HUES64 (cell line): Measurements from ENCODE around the gene CENPU. TPM values are rescaled to one million over a fixed set of nuclear protein-coding genes. Genes with fewer than 3 reads are reported as not detected.
"Not testable (repeated sequence)": the region's sequence is repeated elsewhere in the genome, so short reads cannot be mapped to it uniquely, and the experiment has no call there.

Experiments used
- H3K27ac ChIP-seq: 2 replicates; pipeline ENCODE4 v1.7.0; 2013; ENCODE audit warnings: low read depth, low read length, inconsistent platforms
- H3K27me3 ChIP-seq: 2 replicates; pipeline ENCODE4 v1.6.1; 2013; ENCODE audit warnings: mild to moderate bottlenecking, low read length; ENCODE audit not compliant: insufficient read depth
- H3K36me3 ChIP-seq: 2 replicates; pipeline ENCODE4 v1.6.1; 2013; ENCODE audit warnings: mild to moderate bottlenecking, low read length; ENCODE audit not compliant: insufficient read depth
- H3K4me1 ChIP-seq: 2 replicates; pipeline ENCODE4 v1.6.1; 2013; ENCODE audit warnings: mild to moderate bottlenecking, low read length, moderate library complexity; ENCODE audit not compliant: insufficient read depth
- H3K4me3 ChIP-seq: 2 replicates; pipeline ENCODE4 v1.5.1; 2013; ENCODE audit warnings: mild to moderate bottlenecking, low read length, moderate library complexity
- H3K9ac ChIP-seq: 2 replicates; pipeline ENCODE4 v1.6.1; 2013; ENCODE audit warnings: mild to moderate bottlenecking, low read depth, low read length
- H3K9me3 ChIP-seq: 2 replicates; pipeline ENCODE4 v1.6.1; 2013; ENCODE audit warnings: low read depth, low read length; ENCODE audit not compliant: insufficient read depth
- WGBS: fragments of 150-250, 120-280 bp; methylation state at CpG from one replicate; pipeline ENCODE4 v1.1.7; 2013; ENCODE audit warnings: missing lambda C conversion rate; 5-methylcytosine and 5-hydroxymethylcytosine counted together
- polyA plus RNA-seq, 2 experiments: library from polyadenylated mRNA; stranded (reverse); fragments of 50-300 nt; gene quantifications; one replicate each; pipeline ENCODE4 v1.2.3, GENCODE V29; 2013

CENPU gene, protein sequence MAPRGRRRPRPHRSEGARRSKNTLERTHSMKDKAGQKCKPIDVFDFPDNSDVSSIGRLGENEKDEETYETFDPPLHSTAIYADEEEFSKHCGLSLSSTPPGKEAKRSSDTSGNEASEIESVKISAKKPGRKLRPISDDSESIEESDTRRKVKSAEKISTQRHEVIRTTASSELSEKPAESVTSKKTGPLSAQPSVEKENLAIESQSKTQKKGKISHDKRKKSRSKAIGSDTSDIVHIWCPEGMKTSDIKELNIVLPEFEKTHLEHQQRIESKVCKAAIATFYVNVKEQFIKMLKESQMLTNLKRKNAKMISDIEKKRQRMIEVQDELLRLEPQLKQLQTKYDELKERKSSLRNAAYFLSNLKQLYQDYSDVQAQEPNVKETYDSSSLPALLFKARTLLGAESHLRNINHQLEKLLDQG
- polyA plus RNA-seq (2013, experiment 1 of 2): 129 TPM
- polyA plus RNA-seq (2013, experiment 2 of 2): 140 TPM

DNA sequence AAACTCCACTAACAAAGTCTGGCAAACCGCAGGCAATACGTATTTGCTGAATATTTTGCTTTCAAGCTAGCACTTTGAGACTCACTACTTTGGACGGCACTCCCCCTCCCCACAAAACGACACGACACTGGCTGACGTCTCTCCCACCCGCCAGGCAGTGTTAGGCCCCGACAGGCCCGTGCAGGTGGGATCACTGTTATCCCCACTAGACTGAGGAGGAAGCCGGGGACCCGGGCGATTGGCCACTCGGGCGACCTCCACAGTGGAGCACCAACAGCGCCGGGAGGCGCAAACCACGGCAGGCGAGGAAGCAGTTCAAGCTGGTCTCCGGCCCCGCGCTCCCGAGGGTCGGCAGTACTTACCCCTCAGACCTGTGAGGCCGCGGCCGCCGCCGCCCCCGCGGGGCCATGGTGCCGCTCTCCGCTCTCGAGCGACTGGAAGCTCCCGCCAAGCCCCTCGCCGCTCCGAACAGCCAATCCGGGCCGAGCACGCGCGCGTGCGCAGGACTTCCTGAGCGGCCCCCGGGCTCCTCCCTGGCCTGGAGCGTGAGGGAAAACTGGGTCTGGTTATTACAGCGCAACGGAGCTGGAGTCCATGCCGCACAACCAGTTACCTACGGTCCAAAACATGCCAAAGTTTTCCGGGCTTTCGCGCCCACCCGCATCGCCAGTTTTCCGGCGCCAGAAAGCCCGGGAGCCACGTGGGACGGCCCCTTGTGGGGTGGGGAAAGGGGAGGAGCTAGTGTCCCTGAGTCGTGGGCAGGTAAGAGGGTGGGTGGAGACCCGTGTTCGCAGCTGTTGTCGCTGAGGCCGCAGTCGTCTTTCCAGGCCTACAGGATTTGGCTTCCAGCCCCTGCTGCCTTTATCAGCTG is at the start of gene CENPU:
CENPU (minus strand) TSS at position 443 of the 871 bp plus-strand sequence; CDS start at position 409, 34 bp downstream.
- Histone ChIP-seq H3K4me3 (peak within 1 kb of the TSS; percentile 96), H3K9me3 (no peaks in the 10 kb centered on the region), H3K27ac (peak within 1 kb of the TSS; percentile 92), H3K36me3 (peaks cover 27% of the 10 kb centered on the region), H3K9ac (peak within 1 kb of the TSS; percentile 98), H3K27me3 (no peaks in the 10 kb centered on the region), H3K4me1 (peaks cover 29% of the 10 kb centered on the region; the same call in 1 of the 2 replicates)
- under 1% methylated on average over 69 of the region's 69 CpGs for WGBS

DNA sequence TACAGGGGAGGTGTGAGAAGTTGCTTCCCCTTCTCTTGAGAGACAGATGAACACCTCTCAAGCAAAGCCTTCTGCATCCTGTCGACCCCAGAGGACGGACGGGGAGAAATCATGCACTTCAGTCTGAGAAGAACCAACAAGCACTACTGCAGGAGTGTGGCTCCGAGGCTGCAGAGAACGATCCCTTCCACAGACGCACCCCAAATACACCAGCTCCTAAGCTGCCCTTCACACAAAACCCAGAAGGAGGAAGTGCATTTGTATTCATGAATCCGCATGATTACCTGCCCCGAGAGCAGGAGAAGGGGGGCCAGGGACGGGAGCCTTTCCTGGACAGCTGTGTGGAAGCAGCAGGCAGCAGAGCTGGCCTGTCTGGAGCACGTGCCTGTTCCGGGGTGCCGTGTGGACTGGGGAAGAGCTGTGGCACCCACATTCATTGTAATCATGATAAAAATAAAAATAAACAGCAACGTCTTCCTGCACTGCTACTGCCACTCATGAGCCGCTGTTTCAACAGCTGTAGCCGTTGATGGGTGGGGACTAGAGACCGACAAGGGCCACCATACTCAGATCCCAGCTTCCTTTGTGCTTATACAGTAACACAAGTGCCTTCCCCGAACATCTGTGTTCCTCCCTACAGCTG is 49.0 kb upstream of the CENPU start:
- 0 out of 2 replicates have a peak, but pooled peaks cover 4% of the 10 kb centered on the region for H3K9me3 ChIP-seq
- WGBS: 80% methylated on average over 17 of the region's 17 CpGs
- H3K27ac ChIP-seq: no peak overlapping the region
- H3K4me3 ChIP-seq: no peak overlapping the region
- H3K9ac ChIP-seq: no peak overlapping the region
- H3K36me3 ChIP-seq: no peaks in the 10 kb centered on the region
- no peaks in the 10 kb centered on the region for H3K27me3 ChIP-seq
- no peaks in the 10 kb centered on the region for H3K4me1 ChIP-seq

DNA sequence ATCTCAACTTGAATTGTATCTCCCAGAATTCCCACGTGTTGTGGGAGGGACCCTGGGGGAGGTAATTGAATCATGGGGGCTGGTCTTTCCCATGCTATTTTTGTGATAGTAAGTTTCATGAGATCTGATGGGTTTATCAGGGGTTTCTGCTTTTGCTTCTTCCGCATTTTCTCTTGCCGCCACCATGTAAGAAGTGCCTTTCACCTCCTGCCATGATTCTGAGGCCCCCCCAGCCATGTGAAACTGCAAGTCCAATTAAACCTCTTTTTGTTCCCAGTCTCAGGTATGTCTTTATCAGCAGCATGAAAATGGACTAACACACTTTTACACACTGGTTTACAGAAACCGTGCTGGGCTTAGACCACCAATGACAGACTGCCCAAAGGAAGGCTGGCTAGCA is 45.3 kb upstream of the CENPU start:
- H3K9me3 ChIP-seq, H3K36me3 ChIP-seq, H3K27me3 ChIP-seq, H3K27ac ChIP-seq, H3K4me1 ChIP-seq, H3K4me3 ChIP-seq, H3K9ac ChIP-seq: not testable (repeated sequence)
- WGBS: 95% methylated on average over 4 of the region's 4 CpGs

DNA sequence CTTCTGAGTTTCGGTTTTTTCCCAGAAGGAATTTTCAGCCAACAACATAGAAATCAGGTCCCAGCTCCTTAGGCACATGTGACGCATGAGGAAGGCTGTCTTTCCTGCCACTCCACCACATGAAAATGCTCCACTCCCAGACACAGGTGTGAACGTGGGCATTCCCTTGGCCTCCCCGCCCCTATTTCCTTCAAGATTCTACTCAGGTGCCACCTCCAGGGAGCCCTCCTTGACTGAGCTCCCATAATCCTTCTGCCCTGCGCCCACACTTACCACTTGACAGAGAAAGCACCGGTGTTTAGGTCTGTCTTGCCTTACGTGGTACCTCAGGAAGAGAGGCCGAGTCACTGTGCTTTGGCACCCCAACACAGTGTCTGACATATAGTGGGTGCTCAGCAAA is 44.4 kb upstream of the CENPU start:
- 0 out of 2 replicates have a peak, but pooled peaks cover 4% of the 10 kb centered on the region for H3K9me3 ChIP-seq
- H3K4me3 ChIP-seq: no peak overlapping the region
- H3K4me1 ChIP-seq: no peaks in the 10 kb centered on the region
- 83% methylated on average over 8 of the region's 8 CpGs for WGBS
- H3K27me3 ChIP-seq: no peaks in the 10 kb centered on the region
- no peak overlapping the region for H3K27ac ChIP-seq
- no peaks in the 10 kb centered on the region for H3K36me3 ChIP-seq
- no peak overlapping the region for H3K9ac ChIP-seq

DNA sequence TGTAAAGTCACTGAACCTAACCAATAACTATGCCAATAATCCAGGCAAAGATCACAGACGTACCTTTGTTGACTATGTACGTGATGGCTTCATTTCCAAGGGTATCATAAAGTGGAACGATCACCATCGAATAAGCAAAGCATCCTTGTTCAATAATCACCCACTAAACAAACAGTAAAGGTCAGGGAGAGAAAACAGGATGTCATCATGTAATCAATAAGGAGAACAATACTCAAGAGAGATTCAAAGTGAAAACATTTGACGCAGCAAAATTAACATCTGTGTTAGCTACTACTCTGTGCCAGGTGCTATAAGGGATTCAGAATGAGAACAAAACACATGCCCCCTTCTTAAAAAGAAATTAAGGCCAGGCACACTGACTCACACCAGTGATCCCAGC is 42.9 kb upstream of the CENPU start:
- 91% methylated on average over 5 of the region's 5 CpGs for WGBS

DNA sequence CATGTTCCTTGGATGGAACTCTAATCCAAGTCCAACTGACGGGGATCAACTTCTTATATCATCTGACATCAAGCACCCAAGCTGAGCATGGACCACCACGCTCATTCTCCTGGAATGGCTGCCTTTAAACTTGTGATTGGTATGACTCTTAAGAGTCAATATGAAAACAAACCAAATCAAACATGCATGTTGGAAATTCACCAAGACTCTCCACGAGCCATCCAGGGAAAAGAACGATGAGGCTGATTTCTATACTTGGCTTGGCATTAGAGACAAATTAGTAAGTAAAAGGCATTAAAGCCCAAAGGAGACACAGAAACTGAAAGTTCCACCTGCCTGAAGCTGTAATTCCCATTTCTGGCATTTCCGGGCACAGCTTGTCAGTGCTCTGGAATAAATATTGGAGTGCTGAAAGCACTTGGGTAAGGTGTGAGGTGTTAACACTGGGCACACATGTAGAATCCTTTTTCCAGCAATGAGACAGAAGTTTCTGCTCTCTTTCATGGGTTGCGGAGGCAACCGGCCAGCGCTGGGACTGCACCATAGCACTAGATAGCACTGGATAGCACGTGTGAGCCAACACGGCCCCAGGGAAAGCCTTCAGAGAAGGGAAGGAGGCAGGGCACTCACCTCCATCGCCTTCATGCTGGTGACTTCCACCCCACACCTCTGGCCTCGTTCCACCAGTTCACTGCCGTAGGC is 42.1 kb upstream of the CENPU start:
- no peaks in the 10 kb centered on the region for H3K27me3 ChIP-seq
- WGBS: 89% methylated on average over 12 of the region's 13 CpGs
- H3K4me1 ChIP-seq: no peaks in the 10 kb centered on the region
- no peak overlapping the region for H3K27ac ChIP-seq
- 0 out of 2 replicates have a peak, but pooled peaks cover 4% of the 10 kb centered on the region for H3K9me3 ChIP-seq
- no peak overlapping the region for H3K4me3 ChIP-seq
- no peak overlapping the region for H3K9ac ChIP-seq
- H3K36me3 ChIP-seq: no peaks in the 10 kb centered on the region

More for the DNA sequence above, 42.9 kb upstream of the CENPU start:
- Histone ChIP-seq H3K9ac (no peak overlapping the region), H3K4me3 (no peak overlapping the region), H3K4me1 (no peaks in the 10 kb centered on the region), H3K27me3 (no peaks in the 10 kb centered on the region), H3K36me3 (no peaks in the 10 kb centered on the region), H3K27ac (no peak overlapping the region), H3K9me3 (0 out of 2 replicates have a peak, but pooled peaks cover 4% of the 10 kb centered on the region)

DNA sequence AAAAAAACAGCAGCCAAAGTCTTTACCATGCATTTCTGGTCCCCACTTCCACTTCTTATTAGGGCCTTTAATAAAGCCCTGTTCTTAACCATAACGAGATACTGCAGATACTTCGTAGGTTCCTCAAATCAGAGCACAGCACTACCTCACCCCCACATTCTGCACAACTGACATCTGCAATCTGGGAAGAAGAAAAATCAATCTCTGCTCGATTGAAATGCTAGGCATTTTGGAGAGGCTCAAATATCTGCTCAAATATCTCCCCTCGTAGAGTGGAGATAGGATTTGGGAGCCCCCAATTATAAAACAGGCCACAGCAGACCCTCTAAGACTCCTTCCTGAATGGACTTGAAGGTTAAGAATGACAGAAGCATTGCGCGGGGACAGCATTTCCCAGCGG is 40.3 kb upstream of the CENPU start:
- 93% methylated on average over 7 of the region's 7 CpGs for WGBS

DNA sequence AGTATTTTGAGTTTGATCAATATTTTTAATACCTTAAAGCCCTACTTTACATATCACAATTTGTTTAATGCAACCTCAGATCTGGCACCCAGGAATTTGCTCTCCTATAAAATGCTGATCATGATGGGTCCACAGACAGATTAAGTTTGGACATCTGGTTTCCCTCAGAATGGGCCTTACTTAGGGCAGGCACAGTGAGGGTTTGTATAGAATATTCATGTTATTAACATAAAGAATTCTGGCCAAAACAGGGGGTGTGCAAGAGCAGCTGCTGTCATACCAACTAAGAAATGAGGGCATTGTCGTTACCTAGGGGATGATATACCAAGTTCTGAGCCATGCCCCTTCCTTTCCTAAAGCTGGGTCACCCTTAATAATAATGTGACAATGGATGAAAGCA is 37.5 kb upstream of the CENPU start:
- no peak overlapping the region for H3K4me3 ChIP-seq
- WGBS: 95% methylated on average over 1 of the region's 1 CpG
- no peaks in the 10 kb centered on the region for H3K36me3 ChIP-seq
- H3K9me3 ChIP-seq: no peaks in the 10 kb centered on the region
- H3K9ac ChIP-seq: no peak overlapping the region
- H3K27ac ChIP-seq: no peak overlapping the region
- H3K4me1 ChIP-seq: no peaks in the 10 kb centered on the region
- H3K27me3 ChIP-seq: no peaks in the 10 kb centered on the region

More for the DNA sequence above, 40.3 kb upstream of the CENPU start:
- Histone ChIP-seq H3K9me3 (0 out of 2 replicates have a peak, but pooled peaks cover 2% of the 10 kb centered on the region), H3K36me3 (no peaks in the 10 kb centered on the region), H3K27me3 (no peaks in the 10 kb centered on the region), H3K27ac (no peak overlapping the region), H3K9ac (no peak overlapping the region), H3K4me1 (no peaks in the 10 kb centered on the region), H3K4me3 (no peak overlapping the region)

DNA sequence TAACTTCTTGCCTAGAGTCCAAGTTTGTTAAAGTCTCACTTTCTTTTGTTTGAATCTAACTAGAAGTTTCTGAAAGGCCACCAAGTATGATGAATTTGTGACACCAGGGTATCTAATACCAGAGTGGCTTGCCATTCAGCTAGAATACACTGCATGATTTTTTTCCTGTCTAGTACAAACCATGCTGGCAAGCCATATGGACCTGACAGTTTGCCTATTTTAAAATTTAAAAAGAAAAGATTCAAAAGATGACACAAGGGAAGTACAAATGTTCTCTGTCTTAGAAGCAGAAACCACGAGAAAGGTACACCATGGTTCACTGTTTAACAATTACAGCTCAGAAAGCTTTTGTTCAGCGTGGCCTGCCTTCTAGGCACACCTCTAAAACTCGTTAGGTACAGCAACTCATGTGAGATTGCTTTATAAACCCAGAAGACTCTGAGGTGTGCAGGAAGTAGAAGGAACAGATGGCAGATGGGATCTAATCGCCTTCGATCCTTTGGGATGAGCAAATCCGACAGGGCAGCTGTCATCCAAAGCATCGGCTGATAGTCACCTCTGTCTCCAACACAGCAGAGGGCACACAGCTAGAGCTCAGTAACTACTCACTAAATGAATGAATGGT is 35.4 kb upstream of the CENPU start:
- H3K9me3 ChIP-seq: no peaks in the 10 kb centered on the region
- no peak overlapping the region for H3K27ac ChIP-seq
- 95% methylated on average over 7 of the region's 7 CpGs for WGBS
- H3K27me3 ChIP-seq: no peaks in the 10 kb centered on the region
- H3K4me1 ChIP-seq: no peaks in the 10 kb centered on the region
- H3K4me3 ChIP-seq: no peak overlapping the region
- no peak overlapping the region for H3K9ac ChIP-seq
- H3K36me3 ChIP-seq: no peaks in the 10 kb centered on the region

DNA sequence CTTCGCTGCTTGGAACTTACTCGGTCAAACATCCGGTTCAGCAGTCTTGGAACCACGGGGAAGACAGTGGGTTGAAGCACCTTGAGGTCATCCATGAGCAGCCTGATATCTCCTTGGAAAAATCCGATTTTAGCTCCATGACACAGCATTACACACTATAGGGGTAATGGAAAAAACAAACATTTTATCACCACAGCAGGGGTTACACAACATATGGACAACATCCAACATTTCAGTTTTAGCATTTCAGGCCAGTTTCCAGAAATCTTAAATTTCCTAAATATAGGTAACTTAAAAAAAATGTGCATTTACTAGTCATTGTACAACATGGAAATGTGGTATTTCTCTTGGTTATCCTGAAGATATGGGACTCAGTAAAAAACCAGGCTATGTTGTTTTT is 34.4 kb upstream of the CENPU start:
- Histone ChIP-seq H3K4me3 (no peak overlapping the region), H3K4me1 (no peaks in the 10 kb centered on the region), H3K27ac (no peak overlapping the region), H3K36me3 (no peaks in the 10 kb centered on the region), H3K9ac (no peak overlapping the region), H3K9me3 (no peaks in the 10 kb centered on the region), H3K27me3 (no peaks in the 10 kb centered on the region)
- WGBS: 97% methylated on average over 5 of the region's 5 CpGs
